Activated naive CD4-positive, alpha-beta T cell treated with anti-CD3 and anti-CD28 coated beads, Interleukin-2, amount 50 U/mL, for 24 hours (primary cell): ENCODE data around the gene ARHGAP10.

ENCODE experiments used
- H3K27ac Mint-ChIP-seq: one replicate; pipeline ENCODE4 v1.8.0; 2021; ENCODE audit warnings: mild to moderate bottlenecking, mixed read lengths
- H3K27me3 Mint-ChIP-seq: one replicate; pipeline ENCODE4 v1.8.0; 2021; ENCODE audit warnings: mixed read lengths
- H3K36me3 Mint-ChIP-seq: one replicate; pipeline ENCODE4 v1.8.0; 2021; ENCODE audit warnings: mixed read lengths
- H3K4me1 Mint-ChIP-seq: one replicate; pipeline ENCODE4 v1.8.0; 2021; ENCODE audit warnings: mixed read lengths
- H3K4me3 Mint-ChIP-seq: one replicate; pipeline ENCODE4 v1.8.0; 2021; ENCODE audit warnings: mild to moderate bottlenecking, mixed read lengths
- H3K9me3 Mint-ChIP-seq: one replicate; pipeline ENCODE4 v1.8.0; 2021; ENCODE audit warnings: mixed read lengths

ARHGAP10 gene

DNA sequence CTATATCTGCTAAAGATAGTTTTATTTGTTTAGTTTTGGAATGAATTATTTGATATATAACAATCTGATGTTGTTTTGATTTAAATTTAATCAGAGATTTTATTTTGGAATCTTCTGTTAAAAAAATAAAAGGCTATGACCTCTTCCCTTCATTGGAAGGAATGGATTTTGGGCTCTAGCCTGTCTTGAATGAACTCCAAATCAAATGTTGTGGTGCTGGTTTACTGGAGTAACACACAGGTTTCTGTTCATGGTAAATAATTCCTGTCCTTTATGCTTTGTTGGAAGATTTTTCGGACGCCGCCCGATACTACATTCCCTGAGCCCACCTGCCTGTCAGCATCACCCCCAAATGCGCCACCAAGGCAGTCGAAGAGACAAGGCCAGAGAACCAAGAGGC is 291.1 kb downstream of the ARHGAP10 start:
- H3K27me3 Mint-ChIP-seq = no peaks in the 10 kb centered on the region
- peaks cover 2% of the 10 kb centered on the region for H3K36me3 Mint-ChIP-seq
- peaks cover 5% of the 10 kb centered on the region for H3K4me1 Mint-ChIP-seq
- H3K27ac Mint-ChIP-seq = no peak overlapping the region
- no peak overlapping the region for H3K4me3 Mint-ChIP-seq
- peaks cover 3% of the 10 kb centered on the region for H3K9me3 Mint-ChIP-seq

DNA sequence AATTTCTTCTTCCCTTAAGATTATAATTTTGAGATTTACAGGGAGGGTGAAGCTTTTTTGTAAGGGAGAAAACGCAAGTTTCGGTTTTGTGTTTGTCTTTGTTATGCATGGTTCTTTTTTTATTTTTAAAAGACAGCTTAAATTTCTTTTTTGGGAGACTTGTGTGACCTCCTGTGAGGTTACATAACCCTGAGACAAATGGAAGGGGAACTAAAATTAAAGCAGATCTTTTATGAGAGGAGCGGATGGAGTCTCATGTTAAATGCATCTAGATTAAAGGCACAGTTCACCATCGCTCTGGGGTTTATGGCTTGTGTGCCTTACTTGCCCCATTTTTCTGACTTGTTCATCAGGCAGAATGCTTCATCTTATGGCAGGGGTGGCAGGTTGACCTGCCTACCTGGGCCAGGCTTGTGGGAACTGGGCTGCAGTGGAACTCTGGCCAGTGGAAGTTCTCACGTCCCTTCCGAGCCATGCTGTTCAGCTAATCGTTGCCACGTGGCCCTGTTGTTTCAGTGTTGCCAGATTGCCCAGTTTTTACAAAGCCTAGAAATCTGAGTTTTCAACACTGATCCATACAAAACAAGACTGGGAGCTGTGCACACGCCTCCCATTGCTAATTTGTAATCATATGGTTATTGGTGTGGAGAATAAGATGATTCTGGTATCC is 291.8 kb downstream of the ARHGAP10 start:
- no peak overlapping the region for H3K27ac Mint-ChIP-seq
- H3K4me1 Mint-ChIP-seq = peaks cover 5% of the 10 kb centered on the region
- H3K9me3 Mint-ChIP-seq = peaks cover 9% of the 10 kb centered on the region
- H3K36me3 Mint-ChIP-seq = peaks cover 8% of the 10 kb centered on the region
- no peak overlapping the region for H3K4me3 Mint-ChIP-seq
- H3K27me3 Mint-ChIP-seq = no peaks in the 10 kb centered on the region

DNA sequence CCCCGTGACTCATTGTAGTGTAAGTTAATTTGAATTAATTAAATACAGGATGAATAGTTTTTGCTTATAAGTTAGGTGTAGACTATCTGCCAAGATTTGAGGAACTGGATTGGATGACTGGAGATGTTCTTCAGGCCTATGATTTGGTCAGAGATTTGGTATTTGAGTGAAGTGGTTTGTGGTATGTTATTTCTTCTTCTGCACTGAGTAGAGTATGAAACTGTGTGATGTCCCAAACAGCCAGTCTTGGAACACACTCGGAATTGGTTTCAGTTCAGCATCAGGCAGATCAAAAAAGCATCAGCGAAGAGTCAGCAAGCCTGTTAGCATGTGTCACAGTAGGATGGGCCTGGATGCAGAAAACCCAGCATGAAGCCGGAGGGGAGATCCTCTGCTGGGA is 294.1 kb downstream of the ARHGAP10 start:
- H3K27me3 Mint-ChIP-seq = no peaks in the 10 kb centered on the region
- H3K4me1 Mint-ChIP-seq = peaks cover 5% of the 10 kb centered on the region
- H3K9me3 Mint-ChIP-seq = peaks cover 13% of the 10 kb centered on the region
- H3K27ac Mint-ChIP-seq = no peak overlapping the region
- peaks cover 10% of the 10 kb centered on the region for H3K36me3 Mint-ChIP-seq
- no peak overlapping the region for H3K4me3 Mint-ChIP-seq

DNA sequence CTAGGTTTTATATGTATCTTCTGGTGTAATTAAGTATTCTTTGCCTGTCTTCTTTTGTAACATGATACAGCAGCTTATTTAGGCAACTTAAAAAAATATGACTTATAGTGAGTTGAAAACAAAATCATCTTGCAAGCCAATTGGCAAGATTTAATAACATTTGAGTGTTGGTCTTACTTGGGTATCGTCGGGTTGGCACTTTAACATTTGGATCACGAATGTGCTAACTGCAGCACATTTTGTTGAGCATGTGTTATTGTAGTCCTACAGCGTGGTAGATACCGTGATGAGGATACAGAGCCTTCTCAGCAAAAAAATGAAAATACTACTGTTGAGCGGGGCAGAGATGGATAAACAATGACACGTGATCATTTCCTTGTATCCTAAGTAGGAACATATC is 295.3 kb downstream of the ARHGAP10 start:
- Mint-ChIP-seq H3K4me3 (no peak overlapping the region), H3K27me3 (no peaks in the 10 kb centered on the region), H3K9me3 (peaks cover 13% of the 10 kb centered on the region), H3K36me3 (peaks cover 10% of the 10 kb centered on the region), H3K4me1 (peaks cover 4% of the 10 kb centered on the region), H3K27ac (no peak overlapping the region)

DNA sequence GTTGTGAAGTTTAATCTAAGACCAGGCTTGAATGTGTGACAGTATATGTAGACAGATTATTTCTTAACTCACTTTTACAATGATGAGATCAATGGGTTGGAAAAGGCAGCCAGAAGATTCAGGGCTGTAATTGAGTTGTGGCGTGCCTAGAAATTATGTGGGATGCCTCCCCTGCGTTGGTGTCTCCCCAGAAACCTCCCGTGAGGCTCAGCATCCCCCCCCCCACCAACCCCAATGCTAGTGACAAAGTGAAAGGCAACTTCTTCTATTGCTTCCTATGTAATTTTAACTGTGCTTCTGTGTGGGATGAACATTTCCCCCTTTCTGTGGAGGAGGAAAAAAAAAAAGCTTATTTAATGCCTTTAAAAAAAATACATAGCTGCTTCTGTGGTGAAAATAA is 297.9 kb downstream of the ARHGAP10 start:
- Mint-ChIP-seq H3K27me3 (no peaks in the 10 kb centered on the region), H3K27ac (no peak overlapping the region)

DNA sequence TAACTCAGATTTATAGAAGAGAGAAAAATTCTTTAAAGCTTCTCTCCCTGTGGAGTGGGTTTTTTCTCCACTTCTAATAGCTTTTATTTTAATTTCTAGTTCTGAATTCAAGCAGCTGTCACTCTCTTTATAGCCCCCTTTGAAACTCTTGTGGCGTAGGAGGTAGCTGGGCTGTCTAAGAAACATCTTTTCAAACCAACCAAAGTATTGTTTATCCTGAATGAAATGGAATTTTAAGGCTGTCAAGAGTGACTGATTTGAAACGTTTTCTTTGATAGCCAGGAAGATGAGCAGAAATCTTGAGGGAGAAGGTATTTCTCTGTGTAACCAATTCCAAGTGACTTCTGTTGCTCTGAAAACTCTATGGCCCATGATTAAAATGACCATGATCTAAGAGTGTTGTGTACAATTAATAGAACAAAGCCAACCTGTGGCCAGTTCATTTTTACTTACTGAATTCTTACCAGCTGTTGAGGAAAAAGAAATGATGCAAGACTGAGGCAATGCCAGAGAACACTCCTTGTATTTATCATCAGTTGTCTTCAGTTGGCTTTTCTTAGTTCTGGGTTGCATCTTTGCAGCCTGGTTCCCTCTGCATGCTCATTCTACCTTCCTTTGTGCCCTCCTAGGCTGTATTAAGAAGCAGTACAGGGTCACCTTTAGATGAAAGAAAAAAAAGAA is 298.4 kb downstream of the ARHGAP10 start:
- H3K9me3 Mint-ChIP-seq = peaks cover 13% of the 10 kb centered on the region
- peaks cover 10% of the 10 kb centered on the region for H3K36me3 Mint-ChIP-seq
- no peaks in the 10 kb centered on the region for H3K27me3 Mint-ChIP-seq
- no peaks in the 10 kb centered on the region for H3K4me1 Mint-ChIP-seq
- no peak overlapping the region for H3K27ac Mint-ChIP-seq
- H3K4me3 Mint-ChIP-seq = no peak overlapping the region

More for the DNA sequence above, 297.9 kb downstream of the ARHGAP10 start:
- Mint-ChIP-seq H3K4me1 (no peaks in the 10 kb centered on the region), H3K9me3 (peaks cover 13% of the 10 kb centered on the region), H3K4me3 (no peak overlapping the region), H3K36me3 (peaks cover 10% of the 10 kb centered on the region)

DNA sequence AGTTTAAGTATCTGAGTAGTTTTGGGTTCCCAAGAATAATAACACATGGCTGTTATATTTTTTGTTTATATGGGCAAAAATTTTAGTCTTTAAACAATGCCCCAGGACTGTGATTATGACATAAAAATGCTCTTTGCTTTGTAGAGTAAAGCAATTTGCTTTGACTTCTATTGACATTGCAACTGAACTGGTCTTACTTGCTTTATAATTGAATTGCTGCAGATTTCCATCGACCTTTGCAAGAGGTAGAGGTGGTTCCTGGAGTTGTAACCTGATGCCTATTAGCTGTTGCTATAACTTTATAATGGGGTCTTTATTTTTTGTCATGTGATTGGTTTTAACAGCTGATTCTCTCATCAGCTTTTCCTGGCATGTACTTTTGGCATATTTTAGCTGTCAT is 302.9 kb downstream of the ARHGAP10 start:
- Mint-ChIP-seq H3K27ac (no peak overlapping the region), H3K36me3 (no peaks in the 10 kb centered on the region), H3K4me1 (no peaks in the 10 kb centered on the region), H3K27me3 (no peaks in the 10 kb centered on the region), H3K9me3 (no peaks in the 10 kb centered on the region), H3K4me3 (no peak overlapping the region)

DNA sequence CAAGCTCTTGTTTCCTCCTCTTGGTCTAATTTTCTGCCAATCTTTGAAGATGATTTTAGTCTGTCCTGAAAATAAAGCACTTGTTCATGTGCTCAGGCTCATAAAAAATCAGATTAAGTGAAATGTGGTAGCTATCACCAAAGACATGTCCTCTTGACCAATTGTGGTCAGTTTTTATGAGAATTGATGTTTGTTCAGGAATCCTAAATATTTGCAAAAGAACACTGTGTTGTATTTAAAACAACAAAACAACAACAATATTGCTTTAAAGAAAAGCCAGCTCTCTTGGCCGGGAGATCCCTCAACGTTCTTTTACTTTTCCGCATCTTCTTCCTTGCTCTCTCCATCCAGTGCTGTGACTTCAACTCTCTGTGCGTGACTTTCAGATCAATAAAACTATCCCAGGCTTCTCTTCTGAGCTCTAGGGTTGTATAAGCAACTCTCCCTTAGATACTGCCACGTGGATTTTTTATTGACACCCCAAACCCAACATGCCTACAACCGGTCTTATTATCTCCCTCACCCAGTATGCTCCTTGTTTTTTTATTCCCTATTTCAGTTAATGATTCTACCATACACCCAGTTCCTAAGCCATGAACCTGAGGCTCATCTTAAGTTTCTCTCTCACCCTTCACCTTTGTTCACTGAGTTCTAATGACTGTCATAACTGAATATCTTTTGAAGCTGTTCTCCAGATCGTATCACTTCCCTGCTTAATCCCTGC is 309.9 kb downstream of the ARHGAP10 start:
- Mint-ChIP-seq H3K36me3 (no peaks in the 10 kb centered on the region), H3K9me3 (no peaks in the 10 kb centered on the region), H3K27ac (no peak overlapping the region), H3K4me1 (peaks cover 21% of the 10 kb centered on the region), H3K27me3 (no peaks in the 10 kb centered on the region), H3K4me3 (no peak overlapping the region)

DNA sequence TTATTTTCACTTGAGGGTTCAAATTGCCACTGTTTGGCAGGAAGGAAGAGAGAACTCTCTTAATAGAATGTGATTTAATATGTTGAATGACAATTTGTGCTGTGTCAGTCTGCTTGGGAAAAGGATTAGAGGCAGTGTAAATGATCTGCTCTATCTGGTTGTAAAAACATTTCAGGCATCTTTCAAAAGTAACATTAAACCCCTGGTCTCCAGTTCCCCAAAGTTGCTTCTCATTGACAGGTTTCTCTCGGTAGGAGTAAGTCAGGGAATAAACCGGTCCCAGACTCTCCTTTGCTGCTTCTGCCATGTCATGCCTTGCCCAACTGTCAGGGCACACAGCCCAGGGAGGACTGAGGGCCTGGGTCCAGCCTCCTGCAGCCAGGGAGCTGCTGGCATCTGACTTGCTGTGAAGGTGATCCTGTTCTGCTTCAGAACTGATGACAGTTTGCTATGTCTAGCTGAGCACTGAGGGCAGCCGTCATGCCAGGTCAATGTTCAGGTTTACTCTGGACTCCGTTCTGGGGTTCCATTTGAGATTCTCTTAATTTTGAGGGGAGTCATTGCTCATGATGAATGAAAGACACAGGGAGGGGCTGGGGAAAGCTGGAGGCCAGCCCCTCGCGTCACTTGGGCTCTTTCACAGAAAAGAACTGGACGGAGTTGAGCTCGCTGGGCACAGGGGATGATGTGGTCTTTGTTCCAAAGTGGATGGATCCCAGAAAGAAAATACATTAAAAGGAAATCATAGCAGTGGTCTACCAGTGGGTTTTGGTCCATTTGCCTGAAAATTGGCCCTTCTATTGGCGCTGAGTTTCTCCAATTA is 312.4 kb downstream of the ARHGAP10 start:
- Mint-ChIP-seq H3K27ac (peak overlapping the region; percentile 7), H3K4me1 (peaks cover 23% of the 10 kb centered on the region), H3K4me3 (no peak overlapping the region), H3K27me3 (no peaks in the 10 kb centered on the region), H3K36me3 (no peaks in the 10 kb centered on the region), H3K9me3 (no peaks in the 10 kb centered on the region)

DNA sequence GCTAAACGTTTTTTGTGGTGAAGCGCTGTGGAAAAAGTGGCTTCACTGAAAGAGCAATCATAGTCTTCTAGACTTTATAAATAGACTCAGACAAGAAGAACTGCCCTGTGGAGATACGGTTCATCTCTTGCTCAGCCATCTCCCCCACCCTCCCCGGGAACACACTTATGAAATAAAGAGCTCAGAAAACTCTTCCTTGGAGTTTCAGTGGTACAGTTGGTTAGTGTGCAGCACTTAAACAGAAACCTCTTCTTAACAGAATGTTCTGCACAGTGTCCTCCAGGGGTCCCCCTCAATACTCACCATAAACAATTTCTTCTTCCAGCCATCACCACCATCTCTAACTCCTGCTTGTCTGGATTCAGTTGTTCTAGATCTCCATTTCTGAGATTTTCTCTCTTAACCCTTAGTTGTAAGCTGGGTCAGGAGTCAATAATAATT is 313.0 kb downstream of the ARHGAP10 start:
- H3K27ac Mint-ChIP-seq = no peak overlapping the region
- H3K4me3 Mint-ChIP-seq = no peak overlapping the region
- H3K27me3 Mint-ChIP-seq = no peaks in the 10 kb centered on the region
- no peaks in the 10 kb centered on the region for H3K9me3 Mint-ChIP-seq
- no peaks in the 10 kb centered on the region for H3K36me3 Mint-ChIP-seq
- peaks cover 23% of the 10 kb centered on the region for H3K4me1 Mint-ChIP-seq

DNA sequence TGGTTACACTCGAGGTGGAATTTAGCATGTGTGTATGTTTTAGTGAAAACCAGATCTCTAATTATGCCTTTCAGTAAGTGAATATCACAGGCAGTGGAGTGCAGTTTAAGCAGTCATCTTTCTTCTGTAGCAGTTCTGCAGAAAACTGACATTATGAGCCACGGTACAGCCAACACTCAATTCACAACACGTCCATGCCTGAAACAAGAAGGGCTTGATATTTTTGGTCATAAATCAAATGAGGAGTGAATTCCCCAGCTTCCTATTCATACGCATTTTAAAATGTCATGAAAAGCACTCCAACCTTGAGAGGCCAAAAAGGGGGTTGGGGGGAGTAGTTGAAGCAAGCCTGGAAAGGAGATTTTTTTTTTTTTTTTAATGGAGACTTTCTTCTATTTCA is 316.7 kb downstream of the ARHGAP10 start:
- Mint-ChIP-seq H3K9me3 (no peaks in the 10 kb centered on the region), H3K27ac (no peak overlapping the region), H3K4me3 (no peak overlapping the region), H3K27me3 (no peaks in the 10 kb centered on the region), H3K4me1 (peaks cover 56% of the 10 kb centered on the region), H3K36me3 (peaks cover under 1% of the 10 kb centered on the region)

DNA sequence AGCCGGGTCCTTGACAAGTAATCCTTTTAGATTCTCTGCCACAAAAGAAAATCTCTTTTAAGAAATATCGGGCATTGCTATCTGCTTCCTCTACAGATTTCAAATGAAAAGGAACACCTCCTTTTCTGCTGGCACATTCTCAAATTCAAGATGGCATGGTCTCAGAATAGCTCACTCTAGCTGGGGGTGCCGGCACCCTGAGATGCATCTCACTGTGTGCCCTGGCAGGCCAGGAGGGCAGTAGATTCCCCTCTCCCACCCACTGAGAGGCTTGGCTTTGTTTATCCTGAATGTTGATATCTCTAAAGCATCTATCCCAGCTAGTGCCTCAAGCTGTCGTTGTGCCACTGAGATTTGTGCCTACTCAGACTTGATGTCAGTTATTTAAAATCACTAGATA is 319.5 kb downstream of the ARHGAP10 start:
- peaks cover 3% of the 10 kb centered on the region for H3K36me3 Mint-ChIP-seq
- no peaks in the 10 kb centered on the region for H3K9me3 Mint-ChIP-seq
- H3K4me1 Mint-ChIP-seq = peaks cover 63% of the 10 kb centered on the region
- peak overlapping the region; percentile 76 for H3K27ac Mint-ChIP-seq
- no peaks in the 10 kb centered on the region for H3K27me3 Mint-ChIP-seq
- no peak overlapping the region for H3K4me3 Mint-ChIP-seq

DNA sequence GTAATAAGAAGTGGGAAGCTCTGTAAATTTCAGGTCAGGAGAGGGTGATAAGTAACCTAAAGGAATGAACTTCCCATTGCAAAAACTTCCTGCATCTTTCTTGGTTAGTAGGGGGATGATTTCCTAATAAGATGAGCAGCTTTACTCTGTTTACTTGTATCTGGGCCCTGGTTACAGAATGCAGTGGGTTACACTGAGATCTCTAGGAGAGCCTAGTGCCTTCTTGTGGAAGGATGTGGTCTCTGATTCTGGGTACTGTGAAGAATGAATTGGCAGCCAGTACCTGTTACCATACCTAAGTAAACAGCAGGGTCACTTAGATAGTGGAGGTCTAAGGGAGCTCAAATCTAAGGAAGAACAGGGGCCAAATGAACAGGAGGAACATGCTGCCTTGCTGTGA is 320.6 kb downstream of the ARHGAP10 start:
- H3K4me3 Mint-ChIP-seq = peak overlapping the region; percentile 49

DNA sequence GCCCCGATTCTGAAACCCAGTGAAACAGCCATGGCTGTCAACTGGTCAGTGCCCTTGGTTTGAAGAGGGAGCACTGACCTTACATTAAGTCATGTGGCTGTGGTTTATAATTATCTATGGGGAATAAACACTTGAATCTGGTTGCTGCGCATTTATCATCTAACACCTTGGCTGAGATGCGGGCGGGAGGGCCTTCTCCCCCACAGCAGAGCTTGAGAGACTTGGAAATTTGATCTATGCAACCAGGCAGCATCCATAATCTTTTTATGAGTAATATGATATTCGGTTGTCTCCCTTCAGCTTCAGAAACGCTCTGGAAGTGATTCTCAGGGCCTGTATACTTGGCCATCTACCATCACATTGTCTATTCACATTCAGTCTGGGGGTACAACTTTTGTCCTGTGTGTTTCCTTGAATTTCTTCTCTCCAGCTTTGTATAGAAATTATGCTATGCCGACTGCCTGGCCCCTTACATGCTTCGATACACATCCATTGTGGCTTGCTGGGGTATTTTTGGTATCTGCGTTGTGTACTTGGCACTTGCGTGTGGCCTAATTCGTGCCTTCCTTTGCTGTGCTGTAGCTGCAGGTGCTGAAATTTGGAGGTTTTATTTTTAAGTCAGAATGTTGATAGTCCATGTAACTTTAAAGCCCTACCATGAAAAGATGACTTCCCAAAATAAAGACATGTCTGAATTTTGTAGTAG is 321.6 kb downstream of the ARHGAP10 start:
- Mint-ChIP-seq H3K4me1 (peaks cover 78% of the 10 kb centered on the region), H3K4me3 (no peak overlapping the region), H3K27ac (peak overlapping the region; percentile 51), H3K9me3 (no peaks in the 10 kb centered on the region), H3K36me3 (peaks cover 3% of the 10 kb centered on the region), H3K27me3 (no peaks in the 10 kb centered on the region)

More for the DNA sequence above, 320.6 kb downstream of the ARHGAP10 start:
- Mint-ChIP-seq H3K4me1 (peaks cover 68% of the 10 kb centered on the region), H3K36me3 (peaks cover 3% of the 10 kb centered on the region), H3K27me3 (no peaks in the 10 kb centered on the region), H3K27ac (peak overlapping the region; percentile 71), H3K9me3 (no peaks in the 10 kb centered on the region)

DNA sequence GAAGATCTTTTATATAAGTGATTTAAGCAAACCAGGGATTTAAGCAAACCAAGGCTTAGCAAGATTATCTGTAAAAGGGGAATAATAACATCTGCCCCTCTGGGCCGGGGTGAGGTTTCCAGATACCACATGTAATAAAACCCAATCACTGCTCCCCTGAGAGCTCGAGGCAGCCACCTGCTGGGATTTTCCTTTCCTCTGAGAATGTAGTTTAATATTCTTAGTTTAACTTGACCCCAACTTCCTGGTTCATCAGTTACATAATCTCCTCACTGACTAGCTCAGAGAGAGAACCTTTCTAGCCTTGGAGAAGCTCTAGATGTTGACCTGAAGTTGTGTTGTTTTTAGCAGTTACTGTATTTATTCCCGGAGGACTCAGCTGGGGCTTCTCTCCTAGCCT is 322.4 kb downstream of the ARHGAP10 start:
- Mint-ChIP-seq H3K9me3 (no peaks in the 10 kb centered on the region), H3K36me3 (peaks cover 8% of the 10 kb centered on the region), H3K4me1 (peaks cover 86% of the 10 kb centered on the region), H3K27ac (peak overlapping the region; percentile 55), H3K4me3 (peak overlapping the region; percentile 15), H3K27me3 (no peaks in the 10 kb centered on the region)
